ENCODE measurements around the gene AADAT.
"Not testable (repeated sequence)": the region's sequence is repeated elsewhere in the genome, so short reads cannot be mapped to it uniquely, and the experiment has no call there.

The AADAT gene

DNA sequence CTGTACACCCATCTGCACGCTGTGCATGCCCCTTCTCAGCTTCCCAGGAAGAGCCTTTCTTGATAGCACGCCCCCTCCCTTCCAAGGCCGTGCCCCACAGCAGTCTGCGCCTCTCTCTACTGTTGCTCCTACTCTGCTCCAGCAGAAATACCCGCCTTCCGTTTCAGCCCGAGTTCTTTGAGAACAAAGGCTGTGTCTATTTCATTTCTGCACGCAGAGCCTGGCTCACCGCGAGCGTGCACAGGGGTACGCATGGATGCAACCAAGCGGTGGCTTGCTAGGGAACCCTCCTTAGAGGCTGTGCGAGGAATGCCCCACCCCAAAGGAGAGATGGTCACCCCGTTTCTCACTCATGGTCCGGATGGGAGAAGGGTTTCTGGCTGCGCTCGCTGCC, 485 bp downstream of the AADAT start:
- DNase-seq: peak; percentile 32

- DNase-seq: no peak
Observed at GRCh38 chr4:170088716-170089115, 1.0 kb downstream of the AADAT start.

DNA sequence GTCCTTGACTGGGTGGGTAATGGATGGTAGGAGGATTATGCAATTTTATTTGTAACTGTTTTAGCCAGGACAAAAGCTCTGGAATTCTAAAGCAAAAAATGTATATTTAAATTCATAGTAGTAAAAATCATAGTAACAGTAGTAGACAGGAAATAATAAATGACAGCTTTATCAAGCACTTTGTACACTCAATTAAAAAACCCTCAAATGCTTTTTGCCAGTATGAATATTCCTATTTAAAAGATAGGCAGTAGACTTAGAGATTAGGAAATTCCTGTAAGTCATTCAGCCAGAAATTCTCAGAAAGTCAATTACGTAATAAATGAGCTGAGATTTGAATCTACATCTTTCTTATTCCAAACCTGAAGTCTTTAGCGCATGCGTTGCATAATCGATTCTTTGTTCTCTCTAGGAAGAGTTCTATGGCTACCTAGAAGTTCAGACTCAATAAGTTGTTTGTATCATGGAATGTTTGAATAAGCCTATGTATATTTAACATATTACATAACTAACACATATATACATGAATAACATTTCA, 2.5 kb downstream of the AADAT start:
- DNase-seq: no peak

- DNase-seq: no peak
Observed at GRCh38 chr4:170083541-170083940, 6.2 kb downstream of the AADAT start.

GRCh38 chr4:170080496-170080895, 9.3 kb downstream of the AADAT start:
- no peak for DNase-seq

DNA sequence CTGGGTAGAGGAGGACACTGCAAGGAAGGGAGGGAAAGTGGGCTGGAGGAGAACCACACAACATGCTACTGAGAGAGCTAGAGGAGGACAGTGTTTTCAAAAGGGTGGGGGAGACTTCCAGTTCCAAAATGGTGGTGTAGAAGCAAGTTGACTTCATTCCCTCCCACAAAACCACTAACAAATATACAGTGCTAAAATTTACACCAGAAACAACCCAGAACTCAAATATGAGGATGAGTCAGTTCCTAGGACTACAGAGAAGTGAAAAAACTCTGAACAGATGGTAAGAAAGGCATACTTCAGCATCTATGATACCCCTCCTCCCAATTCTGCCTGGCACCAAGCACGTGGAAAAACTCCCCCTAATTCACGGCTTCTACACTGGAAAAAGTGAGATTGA, 9.8 kb downstream of the AADAT start:
- DNase-seq: no peak

- no peak for DNase-seq
Observed at GRCh38 chr4:170071196-170071595, 18.6 kb downstream of the AADAT start.

DNA sequence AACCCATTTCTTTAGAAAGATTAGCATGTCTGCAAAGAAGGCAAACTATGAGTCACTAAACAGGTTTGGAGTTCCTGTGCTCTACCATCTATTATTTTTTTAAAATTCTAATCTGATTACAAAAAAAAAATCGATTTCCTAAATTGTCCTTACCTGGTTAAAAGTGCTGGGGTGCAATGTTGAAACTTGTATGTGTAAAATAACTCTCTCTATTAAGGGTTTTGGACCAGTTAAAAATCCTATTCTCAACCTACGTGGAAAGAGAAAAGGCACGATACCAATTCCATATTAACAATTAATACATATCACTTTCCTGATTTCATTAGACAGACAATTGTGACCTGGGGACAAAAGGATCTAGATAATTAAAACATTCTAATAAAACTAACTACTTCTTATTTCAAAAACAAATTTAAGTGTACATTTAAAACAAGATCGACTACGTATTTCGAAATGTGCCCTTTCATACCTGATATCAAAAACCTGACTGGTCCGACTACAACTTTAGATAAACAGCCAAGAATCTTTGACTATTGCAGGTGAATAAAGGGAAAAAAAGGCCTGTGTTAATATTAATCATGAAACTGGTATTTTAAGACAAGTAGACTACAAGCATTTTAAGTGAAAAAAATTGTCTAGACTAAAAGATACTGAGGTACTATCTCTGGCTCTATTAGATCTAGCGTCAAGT, 21.2 kb downstream of the AADAT start:
- no peak for DNase-seq

DNA sequence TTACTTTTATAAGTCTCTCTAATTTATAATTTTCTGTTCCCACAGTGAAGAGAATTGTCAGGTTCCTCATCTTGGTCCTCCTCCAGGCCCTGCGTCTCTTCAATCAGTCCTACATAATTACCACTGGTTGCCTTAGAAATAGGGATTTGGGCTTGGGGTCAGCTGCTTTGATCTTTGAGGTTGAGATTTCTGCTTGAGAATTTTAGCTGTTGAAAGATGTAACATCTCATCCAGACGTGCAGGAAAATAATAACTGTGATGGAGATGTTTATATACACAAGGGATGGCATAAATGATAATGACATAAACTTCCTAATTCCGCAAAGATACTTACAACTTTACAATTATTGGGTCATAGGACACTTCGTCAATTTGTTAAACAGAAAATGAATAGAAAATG, 30.3 kb downstream of the AADAT start:
- DNase-seq: no peak

DNA sequence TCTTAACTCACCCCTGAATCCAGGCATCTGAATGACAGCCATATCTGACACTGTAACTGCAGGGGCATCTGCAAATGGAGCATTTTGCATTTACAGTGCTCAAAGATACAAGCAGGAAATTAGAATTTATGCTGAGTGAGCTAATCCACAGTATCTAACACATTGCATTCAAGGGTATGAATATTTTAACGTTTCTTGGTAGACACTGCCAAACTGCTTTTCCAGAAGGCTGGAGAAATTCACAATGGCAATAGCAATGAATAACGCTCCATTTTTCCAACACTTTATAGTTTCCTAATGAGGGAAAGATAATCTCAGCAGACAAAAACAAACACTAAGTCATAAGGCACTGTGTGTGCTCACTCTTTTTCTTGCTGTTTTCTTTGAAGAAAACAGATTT, 30.9 kb downstream of the AADAT start:
- DNase-seq: no peak

DNA sequence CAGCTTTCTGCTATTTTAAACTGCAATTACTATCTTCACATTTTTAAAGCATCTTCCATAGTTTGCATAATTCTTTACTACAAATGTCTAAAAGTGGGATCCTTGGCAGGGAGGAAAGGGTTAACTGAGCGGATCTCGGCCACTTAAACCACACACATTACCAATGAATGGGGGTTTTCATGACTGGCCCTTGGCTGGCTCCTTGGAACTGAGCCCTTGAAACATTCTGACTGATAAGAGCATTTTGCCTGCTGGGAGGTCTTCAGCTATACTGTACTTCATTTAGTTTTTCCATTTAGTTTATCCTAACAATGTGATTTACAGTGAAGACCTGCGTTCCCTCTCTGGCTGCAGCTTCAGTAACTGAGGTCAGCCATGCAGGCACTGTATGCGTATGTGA, 31.9 kb downstream of the AADAT start:
- no peak for DNase-seq

DNA sequence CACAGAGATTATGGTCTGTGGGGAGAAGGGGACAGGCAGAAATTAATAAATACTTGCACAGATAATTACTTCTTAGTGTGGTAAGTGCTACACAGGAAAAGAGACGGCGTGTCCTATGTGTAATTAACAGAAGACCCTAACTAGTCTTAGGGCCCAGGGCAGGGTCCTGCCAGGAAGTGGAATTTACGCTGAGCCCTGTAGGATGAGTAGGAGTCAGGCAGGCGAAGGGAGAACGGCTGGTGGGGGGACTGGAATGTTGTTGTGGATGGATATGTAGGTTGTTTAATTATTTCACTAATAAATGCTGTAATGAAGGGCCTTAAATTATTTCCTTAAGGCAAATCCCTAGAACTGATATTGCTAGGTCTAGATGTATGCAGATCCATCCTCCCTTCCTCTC, 36.8 kb downstream of the AADAT start:
- DNase-seq: no peak

DNA sequence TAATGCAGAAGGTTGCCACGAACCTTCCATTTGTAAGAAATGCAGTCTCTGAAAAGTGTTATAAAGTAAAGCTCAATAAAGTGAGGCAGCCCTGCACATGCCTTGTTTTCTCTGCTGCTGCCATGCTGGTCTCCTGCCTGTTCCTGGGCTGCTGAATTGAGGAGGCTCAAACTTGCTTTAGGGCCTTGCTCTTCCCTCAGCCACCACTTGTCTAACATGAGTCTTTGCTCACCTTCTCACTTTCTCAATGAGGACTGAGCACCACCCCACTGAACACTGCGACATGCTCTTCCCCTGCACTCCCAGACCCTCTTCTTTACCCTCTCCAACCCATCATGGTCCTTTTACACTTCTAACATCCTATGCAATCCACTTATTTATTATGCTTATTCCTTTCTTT, 38.4 kb downstream of the AADAT start:
- DNase-seq: no peak

DNA sequence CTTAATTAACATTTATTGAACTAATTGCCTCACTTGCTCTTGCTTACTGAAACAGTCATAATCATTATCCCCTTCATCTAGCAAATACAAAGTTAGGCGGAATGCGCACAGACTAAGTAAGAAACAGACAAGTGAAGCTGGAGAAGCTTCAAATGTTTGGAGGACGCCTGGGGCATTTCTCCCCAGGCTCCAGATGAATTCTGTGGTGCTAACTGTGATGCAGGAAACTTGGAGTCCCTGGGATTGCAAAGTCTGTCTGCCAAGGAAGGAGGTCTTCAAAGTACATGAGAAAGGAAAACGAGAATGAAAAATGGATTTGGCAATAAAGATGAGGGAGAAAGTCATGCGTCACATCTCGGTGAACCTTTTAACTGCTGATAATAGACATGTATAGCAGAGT, 40.0 kb downstream of the AADAT start:
- DNase-seq: no peak

DNA sequence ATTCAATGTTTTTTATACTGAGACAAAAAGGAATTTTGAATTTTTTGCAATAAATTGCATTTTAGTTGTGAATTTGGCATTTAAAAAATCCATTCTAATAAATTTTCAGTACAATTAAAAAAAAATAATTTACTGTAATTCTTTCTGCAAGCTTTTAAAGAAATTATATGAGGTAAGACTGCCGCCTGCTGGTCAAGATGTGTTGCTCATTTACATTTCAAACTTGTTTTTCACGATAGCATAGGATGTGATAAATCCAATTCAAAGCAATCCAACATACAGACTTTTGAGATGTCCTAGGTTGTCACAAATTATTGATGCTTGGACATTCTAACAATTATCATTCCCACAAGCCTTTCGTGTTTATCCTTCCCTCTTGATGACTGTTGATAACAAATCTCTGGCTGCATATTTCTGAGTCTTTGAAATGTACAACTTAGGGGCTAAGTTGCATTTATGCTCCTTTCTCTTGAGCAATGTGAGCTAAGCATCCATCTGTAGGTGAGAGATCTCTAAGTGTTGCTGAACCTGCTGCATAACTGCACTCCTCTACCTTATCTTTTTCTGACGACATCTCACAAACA, 41.9 kb downstream of the AADAT start:
- peak; percentile 11 for DNase-seq

DNA sequence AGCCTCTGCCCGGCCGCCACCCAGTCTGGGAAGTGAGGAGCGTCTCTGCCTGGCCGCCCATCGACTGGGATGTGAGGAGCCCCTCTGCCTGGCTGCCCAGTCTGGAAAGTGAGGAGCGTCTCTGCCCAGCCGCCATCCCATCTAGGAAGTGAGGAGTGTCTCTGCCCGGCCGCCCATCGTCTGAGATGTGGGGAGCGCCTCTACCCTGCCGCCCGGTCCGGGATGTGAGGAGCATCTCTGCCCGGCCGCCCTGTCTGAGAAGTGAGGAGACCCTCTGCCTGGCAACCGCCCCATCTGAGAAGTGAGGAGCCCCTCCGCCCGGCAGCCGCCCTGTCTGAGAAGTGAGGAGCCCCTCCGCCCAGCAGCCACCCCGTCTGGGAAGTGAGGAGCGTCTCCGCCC, 43.6 kb downstream of the AADAT start:
- not testable (repeated sequence) for DNase-seq

GRCh38 chr4:170040031-170040680, 49.6 kb downstream of the AADAT start:
- no peak for DNase-seq

GRCh38 chr4:170038769-170039168, 51.0 kb downstream of the AADAT start:
- no peak for DNase-seq

DNA sequence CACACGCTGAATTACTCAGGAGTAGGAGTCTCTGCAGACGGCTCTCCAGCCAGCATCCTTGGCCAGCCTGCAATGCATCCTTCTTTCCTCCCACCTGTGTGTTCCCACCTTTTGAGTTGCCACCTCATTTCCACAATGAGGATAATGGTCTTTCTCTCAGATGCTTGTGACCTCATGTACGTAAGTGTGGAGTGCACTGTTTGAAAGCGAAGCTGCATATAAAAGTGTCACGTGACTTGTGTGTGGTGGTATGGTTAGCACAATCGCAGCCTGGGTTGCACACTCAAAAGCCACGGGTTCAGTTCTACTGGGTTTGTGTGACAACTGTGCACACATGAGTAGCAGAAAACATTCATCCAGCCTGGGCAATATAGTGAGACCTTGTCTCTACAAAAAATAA, 51.5 kb downstream of the AADAT start:
- no peak for DNase-seq

- DNase-seq: no peak
Observed at GRCh38 chr4:170037481-170037880, 52.3 kb downstream of the AADAT start.

DNA sequence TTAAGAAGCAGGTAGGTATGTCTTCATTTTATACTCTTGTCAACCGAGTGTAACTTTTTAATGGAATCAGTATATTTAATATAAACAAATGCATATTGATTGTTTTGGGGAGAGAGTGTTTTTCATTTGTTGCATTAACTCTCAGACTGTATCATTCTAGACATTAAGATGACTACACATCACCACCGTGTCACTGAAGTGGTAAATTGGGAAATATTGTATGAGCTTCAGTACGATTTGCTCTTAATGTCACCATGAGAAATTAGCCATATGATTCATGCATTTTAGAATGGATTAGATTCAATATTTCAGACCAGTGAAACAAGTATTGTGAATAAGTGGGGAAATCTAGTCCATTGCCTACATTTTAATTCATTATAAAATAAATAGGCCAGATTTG, 53.9 kb downstream of the AADAT start:
- no peak for DNase-seq

DNA sequence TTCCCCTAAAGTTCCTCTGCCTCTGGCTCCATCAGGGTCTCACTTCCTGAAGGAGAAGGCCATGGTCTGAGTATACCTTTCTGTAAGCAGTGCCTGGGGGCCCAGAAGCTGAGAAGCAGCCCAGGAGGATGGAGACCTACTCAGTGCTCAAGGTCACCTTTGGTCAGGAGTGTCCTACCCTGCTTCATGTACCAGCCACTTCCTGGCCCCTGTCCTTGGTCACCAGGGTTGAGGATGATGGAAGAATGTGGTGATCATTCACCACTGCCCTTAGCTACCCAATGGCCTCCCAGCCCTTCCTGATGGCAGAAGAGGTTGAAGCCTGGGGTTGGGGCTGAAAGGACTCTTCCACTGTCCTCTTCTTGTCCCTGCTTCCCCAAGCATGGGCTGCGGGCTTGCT, 54.5 kb downstream of the AADAT start:
- DNase-seq: no peak

DNA sequence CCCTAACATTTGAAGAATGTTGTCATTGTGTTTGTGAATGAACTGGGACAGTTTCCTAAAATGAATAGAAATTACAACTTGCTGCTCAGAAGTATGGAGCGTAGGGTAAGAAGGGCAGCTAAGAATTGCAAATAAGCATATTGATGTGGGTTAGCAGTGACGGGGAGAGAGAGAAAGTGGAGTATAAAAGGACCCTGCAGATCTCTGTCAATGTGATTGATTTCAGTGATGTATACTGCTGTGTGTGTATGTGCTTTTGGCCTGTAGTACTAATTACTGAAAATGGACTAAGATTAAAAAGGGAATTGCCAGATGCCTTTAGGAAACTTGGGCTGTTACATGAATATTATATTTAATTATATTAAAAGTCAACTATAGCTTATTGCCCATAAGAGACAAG, 55.8 kb downstream of the AADAT start:
- no peak for DNase-seq

DNA sequence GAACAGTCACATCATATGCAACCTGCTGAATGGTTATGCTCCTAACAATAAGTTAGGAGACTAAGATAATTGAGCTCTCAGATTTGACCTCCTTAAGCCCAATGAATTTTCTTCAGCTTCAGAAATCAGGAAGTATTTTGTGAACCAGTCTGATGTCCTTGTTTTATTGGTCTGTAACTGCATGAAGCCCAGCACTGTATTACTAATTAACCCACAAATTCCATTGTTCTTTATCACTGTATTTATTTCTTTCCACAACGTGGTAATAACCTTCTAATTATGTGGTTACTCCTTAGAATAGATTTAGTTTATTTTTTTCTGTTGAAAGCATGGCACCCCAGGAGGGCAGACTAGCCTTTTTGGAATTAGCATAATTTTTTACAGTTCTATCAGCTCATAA, 59.6 kb downstream of the AADAT start:
- no peak for DNase-seq

All from DMS79 treated with DMSO at 0.1 percent for 48 hours (cell line).